Measurements from ENCODE around the gene HCAR1.
"Not testable (repeated sequence)": the region's sequence is repeated elsewhere in the genome, so short reads cannot be mapped to it uniquely, and the experiment has no call there.

HCAR1 gene

DNA sequence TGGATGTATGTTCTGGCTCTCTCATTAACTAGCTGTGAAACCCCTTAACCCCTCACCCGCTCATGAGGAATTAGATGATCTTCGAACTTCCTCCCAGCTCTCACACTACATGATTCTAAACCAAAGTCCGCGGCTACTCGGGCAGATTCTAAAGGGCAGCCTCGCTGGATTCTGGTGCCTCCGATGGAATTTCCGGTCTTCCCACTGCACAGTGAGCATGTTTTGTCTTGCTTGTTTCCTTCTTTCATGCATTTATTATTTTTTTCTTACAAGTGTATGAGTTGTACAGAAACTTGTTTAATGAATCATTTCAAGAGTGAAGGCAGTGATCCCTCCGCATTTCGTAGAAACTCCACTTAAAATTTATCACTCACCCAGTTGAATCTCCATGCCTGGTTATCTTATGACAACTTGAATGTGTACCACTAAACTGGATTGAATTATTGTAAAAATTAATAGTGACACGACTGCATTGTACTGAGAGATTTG, 9.5 kb downstream of the HCAR1 start:
- DNase-seq (ENCODE audit: low read depth) = peak; percentile 77
- H3K4me3 ChIP-seq (ENCODE audit: low read depth, low read length) = no peak overlapping the region
- TF ChIP-seq, protein P1, sequence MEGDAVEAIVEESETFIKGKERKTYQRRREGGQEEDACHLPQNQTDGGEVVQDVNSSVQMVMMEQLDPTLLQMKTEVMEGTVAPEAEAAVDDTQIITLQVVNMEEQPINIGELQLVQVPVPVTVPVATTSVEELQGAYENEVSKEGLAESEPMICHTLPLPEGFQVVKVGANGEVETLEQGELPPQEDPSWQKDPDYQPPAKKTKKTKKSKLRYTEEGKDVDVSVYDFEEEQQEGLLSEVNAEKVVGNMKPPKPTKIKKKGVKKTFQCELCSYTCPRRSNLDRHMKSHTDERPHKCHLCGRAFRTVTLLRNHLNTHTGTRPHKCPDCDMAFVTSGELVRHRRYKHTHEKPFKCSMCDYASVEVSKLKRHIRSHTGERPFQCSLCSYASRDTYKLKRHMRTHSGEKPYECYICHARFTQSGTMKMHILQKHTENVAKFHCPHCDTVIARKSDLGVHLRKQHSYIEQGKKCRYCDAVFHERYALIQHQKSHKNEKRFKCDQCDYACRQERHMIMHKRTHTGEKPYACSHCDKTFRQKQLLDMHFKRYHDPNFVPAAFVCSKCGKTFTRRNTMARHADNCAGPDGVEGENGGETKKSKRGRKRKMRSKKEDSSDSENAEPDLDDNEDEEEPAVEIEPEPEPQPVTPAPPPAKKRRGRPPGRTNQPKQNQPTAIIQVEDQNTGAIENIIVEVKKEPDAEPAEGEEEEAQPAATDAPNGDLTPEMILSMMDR (conservative IDR thresholded peaks at IDR 0.05; ENCODE audit: low read depth, low read length) = no peak

DNA sequence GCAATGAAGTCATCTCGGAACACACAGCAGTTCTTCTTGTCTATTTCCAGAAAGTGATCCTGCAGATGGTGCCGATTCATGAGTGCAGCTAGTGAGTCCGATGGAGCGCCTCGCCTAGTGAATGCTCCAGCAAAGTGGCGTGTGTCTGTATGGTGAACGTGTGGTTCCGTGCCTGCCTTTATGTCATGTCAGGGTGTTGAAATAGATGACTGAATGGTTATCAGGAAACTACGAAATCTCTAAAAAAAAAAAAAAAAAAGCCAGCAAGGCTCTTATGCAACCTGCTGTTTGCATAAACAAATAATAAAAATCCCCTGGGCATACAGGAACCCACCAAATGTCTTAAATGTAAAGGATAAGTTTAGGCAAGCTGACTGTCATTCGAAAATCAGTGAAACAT, 14.0 kb downstream of the HCAR1 start, which contains the start of gene HCAR3:
HCAR3 (minus strand) TSS at position 154 of the 400 bp plus-strand sequence; CDS start at position 80, 74 bp downstream.
- DNase-seq (ENCODE audit: low read depth); H3K4me3 ChIP-seq (ENCODE audit: low read depth, low read length): not testable (repeated sequence)

DNA sequence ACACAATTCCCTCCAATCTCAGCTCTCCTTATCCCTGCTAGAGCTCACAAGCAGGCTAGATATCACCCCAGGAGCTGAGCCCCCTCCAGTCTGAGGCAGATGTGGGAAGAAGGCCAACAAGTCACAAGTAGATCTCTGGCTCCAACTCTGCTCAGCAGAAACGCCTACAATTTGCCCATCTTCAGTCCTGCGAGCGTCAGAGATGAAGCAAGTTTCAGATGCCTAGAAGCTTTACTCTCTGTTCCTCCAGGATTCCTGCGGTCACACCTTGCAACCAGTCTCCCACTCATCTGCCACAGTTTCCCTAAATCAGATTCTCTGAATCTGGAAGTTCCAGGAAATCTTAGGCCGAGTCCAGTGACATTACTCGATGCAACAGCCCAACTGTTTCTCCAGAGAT, 15.4 kb downstream of the HCAR1 start:
- not testable (repeated sequence) for H3K4me3 ChIP-seq (ENCODE audit: low read depth, low read length)
- peak; percentile 31 for DNase-seq (ENCODE audit: low read depth)

DNA sequence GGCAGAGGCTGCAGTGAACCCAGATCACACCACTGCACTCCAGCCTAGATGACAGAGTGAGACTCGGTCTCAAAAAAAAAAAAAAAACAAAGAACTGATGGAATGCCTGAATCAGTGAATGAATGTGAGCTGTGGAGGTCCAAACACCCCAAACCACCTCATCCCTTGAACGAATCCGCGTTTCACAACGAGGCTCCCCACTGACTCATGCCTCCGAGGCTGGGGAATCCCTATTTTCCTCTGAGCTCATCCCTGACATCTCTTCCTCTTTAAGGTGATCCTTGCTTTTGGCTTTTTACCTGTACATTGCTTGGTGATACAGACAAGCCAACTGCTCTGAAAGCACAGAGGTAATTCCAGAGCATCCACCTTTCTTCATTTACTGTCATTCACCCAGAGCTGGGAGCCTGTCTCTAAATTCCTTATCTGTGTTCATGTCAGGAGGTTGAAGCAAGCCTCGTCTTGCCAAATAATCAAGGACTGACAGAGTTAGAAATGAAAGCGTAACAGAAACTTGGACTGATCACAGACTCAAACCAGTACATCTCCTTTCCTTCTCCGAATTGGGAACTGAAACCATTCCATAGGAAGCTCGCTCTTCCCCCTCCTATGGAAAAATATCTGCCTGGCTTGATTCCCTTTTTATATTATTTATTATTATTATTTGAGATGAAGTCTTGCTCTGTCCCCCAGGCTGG, 17.0 kb downstream of the HCAR1 start:
- not testable (repeated sequence) for DNase-seq (ENCODE audit: low read depth); H3K4me3 ChIP-seq (ENCODE audit: low read depth, low read length)

GRCh38 chr12:122711266-122711665, 19.4 kb downstream of the HCAR1 start:
- not testable (repeated sequence) for DNase-seq (ENCODE audit: low read depth); H3K4me3 ChIP-seq (ENCODE audit: low read depth, low read length)

GRCh38 chr12:122710341-122710740, 20.3 kb downstream of the HCAR1 start:
- DNase-seq (ENCODE audit: low read depth); H3K4me3 ChIP-seq (ENCODE audit: low read depth, low read length): not testable (repeated sequence)

DNA sequence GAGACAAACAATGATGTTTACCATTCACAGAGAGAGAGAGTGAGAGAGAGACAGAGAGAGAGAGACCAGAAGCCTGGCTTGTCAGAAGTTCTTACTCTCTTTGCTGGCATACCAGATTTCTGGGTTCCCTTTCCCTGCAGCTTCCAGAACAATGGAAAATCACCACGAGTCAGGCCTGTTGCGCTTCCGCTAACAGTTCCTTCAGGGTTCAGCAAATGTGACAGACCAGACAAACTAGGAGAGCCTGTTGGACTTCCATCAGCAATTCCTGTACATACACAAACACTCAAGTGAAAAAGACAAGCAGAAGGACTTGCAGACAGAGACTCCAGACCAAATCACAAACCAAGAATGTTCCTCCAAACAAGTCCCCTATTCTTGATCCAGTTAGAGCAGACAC, 21.4 kb downstream of the HCAR1 start:
- DNase-seq (ENCODE audit: low read depth); H3K4me3 ChIP-seq (ENCODE audit: low read depth, low read length): not testable (repeated sequence)

DNA sequence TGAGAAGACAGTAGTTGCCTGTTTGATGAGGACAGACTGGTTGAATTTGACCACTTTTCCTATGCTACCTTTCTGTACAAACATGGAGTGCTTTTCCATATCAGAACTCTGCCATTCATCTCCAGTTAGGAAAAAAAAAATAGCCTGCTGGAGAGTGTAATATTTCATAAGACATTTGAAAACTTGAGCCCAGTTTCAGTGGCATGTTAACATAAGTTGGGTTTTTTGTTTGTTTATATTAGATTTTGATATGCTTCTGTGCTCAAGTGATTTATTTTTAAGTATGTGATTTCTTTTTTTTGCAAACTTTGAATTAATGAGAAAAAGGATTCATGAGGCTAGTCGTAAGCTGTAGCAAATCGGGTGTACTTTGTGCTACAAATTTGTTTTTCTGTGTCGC, 26.8 kb downstream of the HCAR1 start:
- not testable (repeated sequence) for DNase-seq (ENCODE audit: low read depth); H3K4me3 ChIP-seq (ENCODE audit: low read depth, low read length)

DNA sequence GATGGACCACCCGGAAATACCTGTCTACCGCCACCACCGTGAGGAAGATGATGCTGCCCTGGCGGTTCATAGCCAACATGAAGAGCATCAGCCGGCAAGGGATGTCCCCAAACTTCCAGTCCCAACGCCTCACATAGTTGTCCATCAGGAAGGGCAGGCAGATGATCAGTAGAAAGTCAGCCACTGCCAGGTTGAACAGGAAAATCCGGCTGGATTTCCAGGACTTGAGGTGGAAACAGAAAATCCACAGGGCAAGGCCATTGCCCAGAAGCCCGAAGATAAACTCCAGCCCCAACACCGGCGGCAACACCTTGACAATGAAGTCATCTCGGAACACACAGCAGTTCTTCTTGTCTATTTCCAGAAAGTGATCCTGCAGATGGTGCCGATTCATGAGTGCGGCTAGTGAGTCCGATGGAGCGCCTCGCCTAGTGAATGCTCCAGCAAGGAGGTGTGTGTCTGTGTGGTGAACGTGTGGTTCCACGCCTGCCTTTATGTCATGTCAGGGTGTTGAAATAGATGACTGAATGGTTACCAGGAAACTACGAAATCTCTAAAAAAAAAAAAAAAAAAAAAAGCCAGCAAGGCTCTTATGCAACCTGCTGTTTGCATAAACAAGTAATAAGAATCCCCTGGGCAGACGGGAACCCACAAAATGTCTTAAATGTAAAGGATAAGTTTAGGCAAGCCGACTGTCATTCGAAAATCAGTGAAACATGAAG, 27.6 kb downstream of the HCAR1 start, which contains the start of gene HCAR2:
HCAR2 (minus strand) TSS at position 468 of the 722 bp plus-strand sequence; CDS start at position 394, 74 bp downstream.
- not testable (repeated sequence) for H3K4me3 ChIP-seq (ENCODE audit: low read depth, low read length)
- DNase-seq (ENCODE audit: low read depth) = peak; percentile 58

GRCh38 chr12:122701481-122701880, 29.2 kb downstream of the HCAR1 start:
- not testable (repeated sequence) for H3K4me3 ChIP-seq (ENCODE audit: low read depth, low read length); DNase-seq (ENCODE audit: low read depth)

- DNase-seq (ENCODE audit: low read depth) = not testable (repeated sequence)
Observed at GRCh38 chr12:122700038-122700710, 30.5 kb downstream of the HCAR1 start.

DNA sequence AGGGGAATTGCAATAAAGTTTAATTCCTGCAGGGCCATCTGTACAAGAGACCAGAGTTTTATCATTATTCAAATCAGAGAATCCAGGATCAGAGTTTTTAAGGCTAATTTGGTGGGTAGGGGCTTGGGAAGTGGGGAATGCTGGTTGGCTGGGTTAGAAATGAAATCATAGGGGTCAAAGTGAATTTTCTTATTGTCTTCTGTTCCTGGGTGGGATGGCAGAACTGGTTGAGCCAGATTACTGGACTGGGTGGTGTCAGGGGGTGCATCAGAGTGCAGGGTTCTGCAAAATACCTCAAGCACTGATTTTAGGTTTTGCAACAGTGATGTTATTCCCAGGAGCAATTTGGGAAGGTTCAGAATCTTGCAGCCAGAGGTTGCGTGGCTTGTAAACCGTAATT, 33.7 kb downstream of the HCAR1 start:
- not testable (repeated sequence) for DNase-seq (ENCODE audit: low read depth); H3K4me3 ChIP-seq (ENCODE audit: low read depth, low read length)

More at GRCh38 chr12:122700038-122700710, 30.5 kb downstream of the HCAR1 start:
- not testable (repeated sequence) for H3K4me3 ChIP-seq (ENCODE audit: low read depth, low read length)

DNA sequence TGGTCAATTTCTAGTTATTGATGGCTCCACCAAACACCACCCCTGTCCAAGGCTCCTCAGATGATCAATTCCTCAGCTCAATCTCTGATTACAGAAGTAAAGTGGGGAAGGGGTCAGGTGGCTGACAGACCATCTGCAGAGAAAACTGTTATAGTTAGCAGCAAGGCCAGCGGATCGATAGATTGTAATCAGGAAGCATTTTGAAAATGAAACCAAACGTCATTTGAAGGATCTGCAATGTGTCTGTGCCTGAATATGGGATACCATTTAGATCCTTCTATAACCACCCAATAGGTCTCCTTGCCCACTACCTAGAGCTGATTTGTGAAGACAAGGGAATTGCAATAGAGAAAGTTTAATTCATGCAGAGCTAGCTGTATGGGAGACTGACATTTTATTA, 39.1 kb downstream of the HCAR1 start:
- H3K4me3 ChIP-seq (ENCODE audit: low read depth, low read length) = no peak overlapping the region
- DNase-seq (ENCODE audit: low read depth) = no peak
- TF ChIP-seq, protein P1 (conservative IDR thresholded peaks at IDR 0.05; ENCODE audit: low read depth, low read length) = no peak

All from choroid plexus epithelial cell (primary cell).